GM18526 (cell line): ENCODE results near the gene GNB2.

Experiments
- POLR2A ChIP-seq: IDR thresholded peaks from 3 replicates; pipeline ENCODE4 v1.6.1; 2011; ENCODE audit not compliant: insufficient read length; ENCODE audit errors: extremely low read depth

Gene GNB2

GRCh38 chr7:100673302-100673941 lies at the start of gene GNB2:
GNB2 (plus strand) TSS chr7:100673740; CDS start chr7:100676266, 2,526 bp downstream.
- TF ChIP-seq POLR2A: peak; percentile 15

GRCh38 chr7:100623951-100624824 lies 49.4 kb upstream of the GNB2 start:
- no peak for TF ChIP-seq POLR2A

- TF ChIP-seq POLR2A: no peak
These were observed 47.5 kb upstream of the GNB2 start for GRCh38 chr7:100626055-100626454.

GRCh38 chr7:100626530-100627237 lies 46.9 kb upstream of the GNB2 start:
- TF ChIP-seq POLR2A: no peak

GRCh38 chr7:100627238-100627549 lies 46.3 kb upstream of the GNB2 start:
- TF ChIP-seq POLR2A: no peak

GRCh38 chr7:100629117-100629716 lies 44.3 kb upstream of the GNB2 start:
- no peak for TF ChIP-seq POLR2A

- TF ChIP-seq POLR2A: no peak
These were observed 43.5 kb upstream of the GNB2 start for GRCh38 chr7:100630066-100630465.

GRCh38 chr7:100632951-100633717 lies 40.4 kb upstream of the GNB2 start:
- TF ChIP-seq POLR2A: peak; percentile 21

GRCh38 chr7:100639995-100640516 lies 33.5 kb upstream of the GNB2 start:
- TF ChIP-seq POLR2A: no peak

GRCh38 chr7:100640517-100641440 lies 32.8 kb upstream of the GNB2 start:
- no peak for TF ChIP-seq POLR2A

GRCh38 chr7:100641463-100641859 lies 32.1 kb upstream of the GNB2 start, which contains the start of gene TFR2:
TFR2 (minus strand) TSS chr7:100641552; CDS start chr7:100641509, 43 bp downstream.
- no peak for TF ChIP-seq POLR2A

- no peak for TF ChIP-seq POLR2A
These were observed 31.5 kb upstream of the GNB2 start for GRCh38 chr7:100641860-100642533.

GRCh38 chr7:100642534-100642907 lies 31.0 kb upstream of the GNB2 start:
- TF ChIP-seq POLR2A: no peak
